Colonic mucosa (tissue), 4 donors: Measurements from ENCODE around the gene ARTN. TPM values are rescaled to one million over a fixed set of nuclear protein-coding genes. Genes with fewer than 3 reads are reported as not detected.

Experiments used
- DNase-seq: peaks from one replicate; pipeline ENCODE4 v3.0.0-alpha.2; 2020
- H3K27ac ChIP-seq: fragments of 200-600 bp; one replicate; pipeline ENCODE4 v1.8.0; 2021
- H3K27me3 ChIP-seq: fragments of 200-600 bp; one replicate; pipeline ENCODE4 v1.8.0; 2021
- H3K36me3 ChIP-seq: fragments of 200-600 bp; one replicate; pipeline ENCODE4 v1.8.0; 2021
- H3K4me1 ChIP-seq: fragments of 200-600 bp; one replicate; pipeline ENCODE4 v1.8.0; 2021; ENCODE audit warnings: mild to moderate bottlenecking
- H3K4me3 ChIP-seq: fragments of 200-600 bp; one replicate; pipeline ENCODE4 v1.8.0; 2021
- H3K9ac ChIP-seq, 2 donors: one replicate each; pipeline ENCODE4 v1.7.0; 2013; ENCODE audit warnings: control low read depth in 2 of 2, low read depth in 2 of 2, low read length in 2 of 2
- H3K9me3 ChIP-seq: fragments of 200-600 bp; one replicate; pipeline ENCODE4 v1.8.0; 2021
- CTCF ChIP-seq: fragments of 200-600 bp; IDR thresholded peaks from one replicate; pipeline ENCODE4 v1.8.0; 2022; ENCODE audit warnings: antibody characterized with exemption, mild to moderate bottlenecking
- intact Hi-C: fragments of 100-400 bp; cut with DNase I; formaldehyde crosslinking; loops from one replicate; pipeline ENCODE4 v1.14.1; 2022
- total RNA-seq, 2 donors: library from RNA; stranded (reverse); fragmentation: NEBNext Ultra II Directional in 1 of 2; extraction: Animal tissue kit (Norgen Biotek cat#: 25700) in 1 of 2; gene quantifications; one replicate each; pipeline ENCODE4 v1.2.1, GENCODE V29; 2021
- donor health status: healthy.
- donor health status: DM: no; HTN: no; CAD: no.
- donor health status: DM: no; HTN: no; CAD: no.

Gene ARTN
- total RNA-seq, 2 donors from 2014 or later = 5.1 to 8.3 TPM

DNA sequence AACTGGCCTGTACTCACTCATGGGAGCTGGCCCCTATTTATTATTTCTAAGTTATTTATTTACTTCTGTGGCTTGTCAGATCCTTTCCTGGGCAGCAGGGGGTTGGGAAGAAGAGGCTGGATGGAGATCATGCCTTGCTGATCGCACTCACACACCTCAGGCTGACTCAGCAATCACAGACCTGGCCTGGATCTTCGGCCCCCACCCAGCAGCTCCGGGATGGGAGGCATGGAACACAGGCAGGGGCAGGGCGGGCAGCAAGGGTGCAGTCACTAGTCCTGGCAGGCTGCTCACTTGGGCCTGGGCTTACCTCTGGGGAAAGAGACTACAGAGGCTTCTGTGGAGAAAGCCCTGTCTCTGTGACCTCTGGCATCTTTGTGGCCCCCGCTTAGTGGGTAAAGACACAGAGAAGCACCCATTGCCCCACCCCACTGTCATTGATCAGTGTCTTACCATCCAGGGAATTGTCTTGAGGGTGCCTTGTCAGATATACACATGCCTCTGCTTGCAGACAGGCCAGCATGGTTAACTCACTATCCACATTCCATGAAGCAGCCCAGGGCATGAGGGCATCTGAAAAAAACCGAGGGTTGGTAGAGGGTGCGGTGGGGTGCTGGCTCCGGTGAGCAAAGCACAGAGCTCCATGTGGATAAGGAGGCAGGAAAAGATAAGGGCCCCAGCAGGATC is 3.7 kb downstream of the ARTN start:
- Histone ChIP-seq H3K4me3 (peak overlapping the region; percentile 62), H3K27me3 (peaks cover 5% of the 10 kb centered on the region), H3K27ac (no peak overlapping the region), H3K9ac (no peak overlapping the region), H3K4me1 (peaks cover 18% of the 10 kb centered on the region), H3K36me3 (no peaks in the 10 kb centered on the region), H3K9me3 (no peaks in the 10 kb centered on the region)
- intact Hi-C loops = loop anchor here (5.0 to 10.0 kb wide), 3 partner anchors 107 to 403 kb away; partner anchors contain the start of gene PTPRF
- DNase-seq = no peak
- no peak for TF ChIP-seq CTCF

- Histone ChIP-seq H3K9ac (no peak overlapping the region), H3K4me1 (peaks cover 18% of the 10 kb centered on the region), H3K27ac (no peak overlapping the region), H3K36me3 (no peaks in the 10 kb centered on the region), H3K9me3 (no peaks in the 10 kb centered on the region), H3K27me3 (peaks cover 5% of the 10 kb centered on the region), H3K4me3 (no peak overlapping the region)
- intact Hi-C loops = loop anchor here (5.0 to 10.0 kb wide), 3 partner anchors 106 to 404 kb away; partner anchors contain the start of gene PTPRF
- DNase-seq = no peak
- no peak for TF ChIP-seq CTCF
These were observed 4.8 kb downstream of the ARTN start for GRCh38 chr1:43938383-43938782.

- Histone ChIP-seq H3K36me3 (no peaks in the 10 kb centered on the region), H3K4me1 (peaks cover 12% of the 10 kb centered on the region), H3K9me3 (no peaks in the 10 kb centered on the region), H3K27ac (no peak overlapping the region), H3K4me3 (no peak overlapping the region), H3K9ac (no peak overlapping the region), H3K27me3 (no peaks in the 10 kb centered on the region)
- DNase-seq = no peak
- intact Hi-C loops = loop anchor here (5.0 to 10.0 kb wide), 3 partner anchors 106 to 404 kb away; partner anchors contain the start of gene PTPRF
- no peak for TF ChIP-seq CTCF
These were observed 5.4 kb downstream of the ARTN start for GRCh38 chr1:43938892-43939587.

DNA sequence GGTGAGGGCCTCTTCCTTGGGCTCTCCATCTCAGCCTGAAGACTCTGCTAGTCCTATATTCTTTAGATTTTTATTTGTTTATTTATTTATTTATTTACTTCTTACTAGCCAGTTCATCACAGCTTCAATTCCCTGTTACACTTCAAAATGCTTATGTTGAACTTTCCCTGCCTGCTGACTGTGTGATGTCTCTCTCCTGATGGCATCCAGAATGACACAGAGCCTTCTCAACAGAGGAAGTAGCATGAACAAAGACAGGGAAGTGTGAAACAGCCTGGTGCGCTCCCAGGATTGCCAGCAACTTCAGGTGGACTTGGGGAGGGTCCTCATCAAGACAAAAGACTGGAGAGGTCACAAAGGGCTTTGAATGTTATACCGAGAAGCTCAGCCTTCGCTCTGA is 8.8 kb downstream of the ARTN start:
- Histone ChIP-seq H3K27me3 (no peaks in the 10 kb centered on the region), H3K4me3 (no peak overlapping the region), H3K4me1 (peaks cover 3% of the 10 kb centered on the region), H3K36me3 (no peaks in the 10 kb centered on the region), H3K9me3 (no peaks in the 10 kb centered on the region), H3K9ac (no peak overlapping the region), H3K27ac (no peak overlapping the region)
- TF ChIP-seq CTCF = no peak
- intact Hi-C loops = no loop called here
- DNase-seq = no peak

DNA sequence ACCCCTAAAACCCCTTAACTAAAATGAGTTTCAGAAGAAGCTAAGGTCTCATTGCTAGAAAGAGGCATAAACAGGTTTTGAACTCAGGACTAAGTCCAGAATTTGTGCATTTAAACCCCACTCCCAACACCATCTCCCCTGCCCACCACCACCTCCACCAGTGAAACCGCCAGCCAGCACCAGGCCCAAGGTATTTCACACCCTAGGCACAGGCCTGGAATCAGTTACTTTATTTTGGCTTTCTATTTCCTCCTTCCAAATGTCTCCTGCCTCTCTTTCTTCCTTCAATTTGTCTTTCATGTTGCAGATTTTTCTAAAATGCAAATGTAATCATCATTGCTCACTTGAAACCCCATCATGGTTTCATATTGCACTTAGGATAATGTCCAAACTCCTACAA is 11.3 kb downstream of the ARTN start:
- no peak for TF ChIP-seq CTCF
- DNase-seq = no peak
- Histone ChIP-seq H3K9me3 (no peaks in the 10 kb centered on the region), H3K27ac (no peak overlapping the region), H3K4me1 (peaks cover 14% of the 10 kb centered on the region), H3K9ac (no peak overlapping the region), H3K36me3 (no peaks in the 10 kb centered on the region), H3K27me3 (no peaks in the 10 kb centered on the region), H3K4me3 (no peak overlapping the region)
- intact Hi-C loops = no loop called here
